GM19025 (cell line): Measurements from ENCODE around the gene CES2.

Source experiments
- ATAC-seq: cut with Tn5 transposase; IDR thresholded peaks from one replicate; pipeline ENCODE4 v1.9.1; 2021; ENCODE audit warnings: mild to moderate bottlenecking, low read depth, moderate library complexity; ENCODE audit not compliant: unreplicated experiment

The CES2 gene

DNA sequence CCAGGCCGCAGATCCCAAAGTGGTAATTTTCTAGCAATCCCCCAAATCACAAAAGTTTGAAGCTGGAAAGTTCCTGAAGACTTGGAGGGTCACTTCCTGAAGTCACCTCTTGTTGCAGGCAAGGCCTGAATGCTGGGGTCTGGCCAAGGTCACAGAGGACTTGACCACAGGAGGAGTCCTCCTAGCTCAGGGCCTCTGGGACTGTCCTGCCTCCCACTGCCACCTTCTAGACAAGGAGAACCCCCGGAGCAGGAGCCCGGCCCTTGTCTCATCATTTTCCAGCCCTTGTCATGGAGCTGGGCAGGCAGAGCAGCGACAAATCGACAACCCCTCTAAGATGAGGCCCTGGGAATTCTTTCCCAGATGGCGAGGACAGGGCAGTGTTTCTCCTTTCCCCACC, 17.0 kb upstream of the CES2 start:
- no peak for ATAC-seq

DNA sequence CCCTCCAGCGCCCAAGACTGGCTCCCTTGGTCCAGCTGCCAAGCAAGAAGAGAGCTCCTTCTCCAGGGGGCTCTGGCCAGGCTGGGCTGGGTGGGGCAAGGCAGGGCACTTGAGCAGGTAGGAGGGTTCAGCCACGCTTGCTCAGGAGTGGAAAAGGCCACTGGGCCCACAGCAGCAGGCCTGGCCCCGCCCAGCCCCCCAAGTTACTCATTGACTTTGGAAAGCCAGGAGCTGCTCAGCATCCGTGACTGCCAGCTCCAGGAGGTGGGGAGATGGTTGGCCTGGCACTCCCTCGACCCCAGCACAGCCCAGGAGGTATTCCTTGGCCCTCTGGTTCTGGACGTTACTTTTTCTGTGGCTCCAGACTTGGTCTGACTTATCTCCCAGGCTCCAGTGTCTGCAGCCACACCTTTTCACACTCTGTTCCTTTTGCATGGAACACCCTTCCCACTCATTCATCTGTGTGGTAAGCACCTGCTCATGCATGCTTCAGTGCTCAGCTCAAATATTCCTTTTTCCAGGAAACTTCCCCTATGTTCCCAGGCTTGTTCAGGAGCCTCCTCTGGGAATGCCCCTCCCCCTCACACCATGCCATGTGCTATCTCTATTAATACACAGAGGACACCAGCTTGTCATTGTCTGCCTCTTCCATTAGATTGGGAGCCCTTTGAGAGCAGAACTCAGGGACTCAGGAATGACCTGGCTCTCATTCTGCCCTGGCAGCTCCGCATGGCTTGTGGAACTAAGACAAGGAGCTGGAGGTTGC, 16.3 kb upstream of the CES2 start, which contains the start of gene CDH16:
CDH16 (minus strand) TSS at position 83 of the 766 bp plus-strand sequence. CDS start 820 bp downstream, outside the sequence.
- ATAC-seq, result no peak

DNA sequence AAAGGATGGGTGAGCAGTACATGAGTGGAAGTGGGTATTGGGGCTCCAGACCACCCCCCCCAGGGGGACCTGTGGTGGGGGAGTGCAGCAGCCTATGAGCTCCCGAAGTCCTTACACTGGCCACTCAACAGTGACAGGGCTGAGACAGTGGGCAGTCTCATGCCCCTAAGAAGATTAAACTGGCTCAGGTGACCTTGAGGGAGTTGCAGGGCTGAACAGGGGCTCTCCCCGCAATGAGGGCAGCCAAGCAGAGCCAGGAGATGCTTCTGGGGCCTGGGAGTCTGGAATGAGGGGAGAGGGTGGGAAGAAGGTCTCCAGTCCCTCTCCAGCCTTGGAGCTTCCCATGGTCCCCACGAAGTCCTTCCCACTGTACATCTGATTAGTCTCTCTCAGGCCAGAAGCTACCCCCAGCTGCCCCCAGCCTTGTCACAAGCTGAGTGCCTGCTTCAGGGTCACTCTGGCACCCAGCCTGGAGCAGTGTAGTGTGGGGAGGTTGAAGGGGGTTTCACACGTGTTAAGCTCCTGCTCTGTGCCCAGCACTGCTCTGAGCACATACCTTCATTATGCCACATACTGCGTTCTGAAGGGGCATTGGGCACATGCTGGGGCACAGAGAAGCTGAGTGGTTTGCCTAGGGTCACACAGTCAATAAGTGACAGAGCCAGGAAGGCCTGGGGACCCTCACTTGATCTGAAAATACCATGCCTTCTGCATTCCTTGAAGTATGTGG, 15.6 kb upstream of the CES2 start:
- ATAC-seq, result no peak

DNA sequence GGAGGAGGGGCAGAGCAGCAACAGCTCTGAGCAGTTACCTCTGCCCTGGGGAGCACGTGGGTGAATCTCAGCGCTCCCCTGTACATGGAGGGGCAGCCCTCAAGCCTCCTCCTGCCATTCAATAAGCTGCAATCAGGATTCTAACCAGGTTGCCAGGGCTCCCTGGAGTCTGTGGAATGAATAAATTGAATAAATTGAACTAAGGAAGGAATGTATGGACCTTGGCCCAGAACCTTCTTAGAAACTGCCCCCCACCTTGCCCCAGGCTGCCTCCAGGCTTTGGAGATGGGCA, 15.1 kb upstream of the CES2 start:
- no peak for ATAC-seq

DNA sequence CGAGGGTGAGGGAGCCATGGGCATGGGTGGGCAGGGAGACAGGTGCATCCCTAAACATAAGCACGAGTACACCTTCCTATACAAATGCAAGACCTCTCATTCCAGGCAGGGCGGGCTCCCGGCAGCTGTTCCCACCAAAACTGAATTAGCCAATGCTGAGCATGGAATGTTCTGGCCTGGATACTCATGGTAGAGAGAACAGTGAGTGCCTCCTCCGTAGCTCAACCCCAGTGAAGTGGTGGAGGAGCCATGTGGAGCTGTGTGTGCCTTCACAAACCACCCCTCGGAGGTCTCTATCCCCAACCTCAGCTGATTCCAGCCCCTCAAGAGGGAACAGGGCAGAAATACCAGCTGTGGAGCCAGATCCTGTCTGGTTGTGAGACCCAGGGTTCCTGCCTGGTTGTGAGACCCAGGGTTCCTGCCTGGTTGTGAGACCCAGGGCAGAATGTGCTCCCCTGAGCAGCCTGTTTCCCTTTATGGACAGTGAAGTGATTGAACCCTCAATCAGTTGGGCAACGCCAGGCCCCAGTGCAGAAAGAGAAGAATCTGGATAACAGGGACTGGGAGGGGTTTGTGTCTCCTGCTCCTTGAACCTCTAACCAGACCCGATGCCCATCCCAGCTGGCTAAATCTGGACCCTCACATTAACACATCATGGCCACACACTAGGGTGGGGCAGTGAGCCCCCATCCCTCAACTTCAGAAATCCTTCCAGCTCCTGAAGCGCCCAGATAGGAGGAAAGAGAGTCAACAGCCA, 14.2 kb upstream of the CES2 start:
- ATAC-seq, result no peak

DNA sequence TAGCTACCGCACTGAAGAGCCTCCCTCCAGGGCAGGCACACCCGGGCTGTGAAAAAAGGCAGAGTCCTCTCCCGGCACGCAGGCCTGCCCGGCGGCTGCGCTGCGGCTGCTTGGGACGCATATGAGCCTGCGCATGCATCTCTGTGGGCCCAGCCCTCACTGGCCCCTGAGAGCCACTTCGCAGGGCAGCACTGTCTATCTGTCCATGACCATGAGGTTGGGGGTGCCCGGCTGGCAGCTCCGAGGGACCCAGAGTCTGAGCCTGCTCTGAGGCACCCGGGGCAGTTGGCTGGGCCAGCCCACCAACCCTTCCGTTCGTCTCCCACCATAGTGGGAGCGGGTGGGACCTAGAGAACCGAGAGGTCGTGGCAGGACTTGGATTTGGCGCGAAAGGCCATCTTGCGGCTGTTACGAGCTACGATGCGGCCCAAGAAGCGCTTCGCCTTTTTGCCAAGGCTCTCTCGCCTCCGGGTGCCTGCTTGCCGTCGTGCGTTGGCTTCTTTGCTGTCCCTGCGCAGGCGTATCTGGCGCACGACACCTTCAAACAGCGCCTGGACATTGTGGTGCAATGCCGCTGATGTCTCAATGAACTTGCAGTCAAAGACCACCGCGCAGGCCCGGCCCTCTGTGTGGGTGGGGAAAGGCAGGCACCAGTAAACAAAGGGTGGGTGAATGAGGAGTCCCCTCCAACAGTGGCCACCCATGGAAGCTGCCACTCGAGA, 13.4 kb upstream of the CES2 start:
- ATAC-seq, result no peak

DNA sequence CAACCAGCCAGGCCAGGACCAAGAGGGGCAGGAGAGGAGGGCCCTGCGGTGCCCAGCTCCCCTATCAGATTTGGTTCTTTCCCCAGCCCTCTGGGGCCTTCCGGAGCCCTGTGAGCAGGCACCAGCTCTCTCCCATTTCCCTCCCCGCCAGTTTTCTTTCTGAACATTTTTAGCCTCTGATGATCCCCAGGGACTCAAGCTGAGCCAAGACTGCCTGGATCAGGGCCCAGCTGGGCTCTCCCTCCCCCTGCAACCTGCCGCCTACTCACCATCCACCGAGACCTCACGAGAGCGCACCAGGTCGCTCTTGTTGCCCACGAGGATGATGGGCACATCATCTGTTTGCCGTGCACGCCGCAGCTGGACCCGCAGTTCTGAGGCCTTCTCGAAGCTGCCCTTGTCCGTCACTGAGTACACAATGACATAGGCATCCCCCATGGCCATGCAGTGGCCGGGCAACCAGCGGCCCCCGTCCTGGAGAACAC, 12.0 kb upstream of the CES2 start:
- ATAC-seq, result no peak

DNA sequence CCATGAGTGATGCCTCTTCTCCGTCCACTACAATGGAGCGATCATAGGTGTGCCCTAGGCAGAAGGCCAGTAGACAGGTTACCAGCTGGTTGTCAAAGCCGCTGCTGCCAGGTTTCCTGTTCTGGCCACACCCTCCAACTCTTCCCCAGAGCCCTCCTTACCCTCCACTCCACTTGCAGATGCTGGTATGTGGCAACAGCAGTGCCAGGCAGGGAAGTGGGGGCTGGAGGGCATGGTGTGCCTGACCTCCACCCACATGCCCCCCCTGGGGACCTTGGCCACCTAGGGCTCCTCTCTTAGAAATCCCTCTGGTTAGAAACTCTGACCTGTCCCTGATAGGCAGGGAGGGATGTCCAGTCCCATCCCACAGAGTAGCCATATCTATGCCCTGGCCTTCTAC, 11.4 kb upstream of the CES2 start:
- no peak for ATAC-seq

DNA sequence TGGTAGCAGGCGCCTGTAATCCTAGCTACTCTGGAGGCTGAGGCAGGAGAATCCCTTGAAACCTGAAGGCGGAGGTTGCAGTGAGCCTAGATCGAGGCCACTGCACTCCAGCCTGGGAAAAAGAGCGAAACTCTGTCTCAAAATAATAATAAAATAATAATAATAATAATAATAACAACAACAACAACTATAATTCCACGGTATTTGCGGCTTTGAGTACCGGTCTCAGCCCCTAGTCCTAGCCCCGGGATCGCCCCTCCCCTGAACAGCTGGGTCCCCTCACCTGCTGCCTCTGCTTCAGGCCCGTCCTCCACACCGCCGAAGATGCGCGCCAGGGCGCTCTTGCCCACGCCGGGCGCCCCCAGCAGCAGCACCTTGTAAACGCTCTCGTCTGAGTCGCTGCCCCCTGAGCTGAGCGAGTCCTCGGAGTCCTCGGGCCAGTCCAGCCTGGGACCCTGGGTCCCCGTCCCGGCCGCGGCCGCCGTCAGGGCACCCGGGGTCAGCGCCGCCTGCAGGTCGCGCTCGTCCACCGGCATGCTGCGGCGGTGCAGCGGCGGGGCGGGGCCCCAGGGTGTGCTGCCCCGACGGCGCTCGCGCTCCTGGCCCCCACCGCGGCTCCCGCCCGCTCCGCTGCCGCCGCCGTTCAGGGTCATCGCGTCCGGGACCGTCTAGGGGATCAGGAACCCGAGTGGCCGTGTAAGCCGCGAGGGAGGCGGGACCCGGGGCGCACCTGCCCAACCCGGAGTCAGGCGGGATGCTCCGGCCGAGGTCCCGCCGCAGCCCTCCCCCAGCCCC, 10.6 kb upstream of the CES2 start:
- peak; percentile 42 for ATAC-seq

DNA sequence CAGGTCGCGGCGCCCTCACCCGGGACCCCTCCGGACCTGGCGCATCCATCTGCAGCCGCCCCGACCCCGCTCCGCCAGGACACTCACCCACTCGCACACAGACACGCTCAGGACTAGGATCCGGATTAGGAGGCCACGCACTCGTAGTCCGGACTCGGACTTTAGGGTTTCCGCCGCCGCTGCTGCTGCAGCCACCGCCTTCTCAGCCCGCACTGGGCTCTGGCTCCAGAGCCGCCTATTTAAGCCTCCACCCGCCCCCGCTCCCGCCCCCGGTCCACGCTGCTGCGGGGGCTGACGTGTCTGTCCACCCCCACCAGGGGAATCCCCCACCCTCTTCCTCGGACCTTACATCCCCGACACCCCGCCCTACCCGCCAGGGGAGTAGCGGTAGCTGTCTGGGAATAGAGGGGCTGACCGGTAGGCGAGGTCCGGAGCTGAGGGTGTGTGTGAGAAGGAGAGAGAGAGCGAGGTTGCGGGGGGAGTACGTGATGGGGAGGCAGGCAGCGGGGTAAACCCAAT, 9.9 kb upstream of the CES2 start, which contains the start of gene RRAD:
RRAD (minus strand) TSS at position 214 of the 519 bp plus-strand sequence. CDS start 356 bp downstream, outside the sequence.
- ATAC-seq, result peak; percentile 19

DNA sequence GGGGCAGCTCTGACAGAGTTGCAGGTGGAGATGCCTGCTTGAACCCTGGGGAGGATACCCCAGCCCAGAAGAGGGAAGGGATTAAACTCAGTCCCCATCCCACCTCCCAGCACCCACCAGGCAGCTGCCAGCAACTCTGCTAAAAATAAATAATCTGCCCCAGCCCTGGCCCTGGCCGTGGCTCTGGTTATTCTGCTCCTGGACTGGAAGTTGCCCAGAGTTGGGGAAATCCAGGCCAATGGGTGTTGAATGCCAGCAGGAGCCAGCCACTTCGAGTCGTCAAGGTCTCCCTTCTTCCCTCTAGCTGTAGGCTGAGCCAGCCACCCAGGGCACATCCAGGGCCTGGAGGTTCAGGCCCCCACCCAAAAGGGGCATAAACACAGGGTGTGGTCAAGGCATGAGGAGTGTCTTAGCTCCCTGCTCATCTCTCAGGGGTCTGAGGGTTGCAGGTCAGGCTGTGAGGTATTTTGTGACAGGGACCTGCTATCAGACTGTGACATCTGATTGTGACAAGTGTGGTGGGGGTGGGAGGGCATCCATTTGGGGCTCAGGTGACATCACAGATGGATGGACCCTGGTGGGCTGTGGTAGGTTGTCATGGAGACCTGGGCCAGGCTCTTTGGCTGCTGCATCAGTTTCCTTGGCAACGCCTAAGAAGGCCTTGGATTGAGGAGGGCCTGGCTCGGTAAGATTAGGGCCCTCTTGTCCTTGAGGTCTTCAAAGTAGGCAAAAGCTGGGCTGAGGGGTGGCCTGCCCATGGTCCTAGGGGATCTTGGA, 9.0 kb upstream of the CES2 start:
- ATAC-seq, result no peak

DNA sequence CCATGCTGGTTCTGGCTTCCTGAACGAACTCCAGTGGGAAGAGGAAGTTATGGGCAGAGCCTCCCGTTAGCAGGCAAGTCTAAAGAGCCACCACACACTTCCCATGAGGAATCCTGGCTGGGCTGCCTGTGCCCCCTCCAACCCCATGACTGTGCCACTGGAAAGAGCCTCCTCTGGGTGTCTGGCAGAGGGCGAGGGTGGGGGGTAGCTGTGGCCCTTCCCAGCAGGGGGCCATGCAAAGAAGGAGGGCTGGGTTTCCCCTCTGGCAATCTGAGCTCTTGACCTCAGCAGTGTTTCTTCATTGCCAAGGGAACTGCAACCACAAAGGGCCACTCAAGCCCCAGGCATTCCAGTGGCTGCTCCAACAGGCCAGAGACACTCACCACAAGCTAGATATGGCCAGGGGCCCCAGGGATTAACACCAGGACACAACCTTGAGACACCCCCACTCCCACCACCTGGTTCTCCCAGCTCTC, 8.3 kb upstream of the CES2 start:
- no peak for ATAC-seq

DNA sequence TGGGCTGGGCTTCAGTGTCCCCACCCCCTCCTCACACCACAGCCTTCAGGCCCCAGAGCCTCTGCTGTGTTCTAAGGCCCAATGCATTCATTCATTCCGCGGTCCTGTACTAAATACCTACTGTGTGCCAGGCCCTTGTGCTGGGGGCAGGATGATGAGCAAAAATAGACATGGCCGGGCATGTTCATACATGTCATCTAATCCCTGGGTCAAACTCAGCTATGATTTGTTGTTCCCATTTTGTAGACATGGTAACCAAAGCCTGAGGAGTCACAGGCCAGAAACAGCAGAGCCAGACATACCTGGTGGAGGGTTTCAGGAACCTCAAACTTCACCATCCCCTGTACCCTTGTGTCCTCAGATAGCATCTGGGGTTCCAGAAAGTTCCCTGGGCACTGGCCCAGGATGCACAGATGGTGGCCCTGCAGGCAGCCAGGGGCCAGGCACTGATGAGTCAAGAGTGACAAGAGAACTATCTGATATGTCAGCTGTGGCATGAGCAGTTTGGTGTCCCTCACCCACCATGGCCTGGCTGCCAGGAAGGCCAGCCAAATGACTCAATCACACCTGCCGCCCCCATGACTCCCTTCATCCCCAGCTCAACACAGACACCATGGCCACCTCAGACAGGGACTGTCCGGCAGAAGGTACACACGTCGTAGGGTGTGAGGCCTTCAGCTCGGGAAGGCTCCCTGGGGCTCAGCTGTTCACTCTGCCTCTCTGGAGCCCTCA, 7.2 kb upstream of the CES2 start:
- no peak for ATAC-seq

DNA sequence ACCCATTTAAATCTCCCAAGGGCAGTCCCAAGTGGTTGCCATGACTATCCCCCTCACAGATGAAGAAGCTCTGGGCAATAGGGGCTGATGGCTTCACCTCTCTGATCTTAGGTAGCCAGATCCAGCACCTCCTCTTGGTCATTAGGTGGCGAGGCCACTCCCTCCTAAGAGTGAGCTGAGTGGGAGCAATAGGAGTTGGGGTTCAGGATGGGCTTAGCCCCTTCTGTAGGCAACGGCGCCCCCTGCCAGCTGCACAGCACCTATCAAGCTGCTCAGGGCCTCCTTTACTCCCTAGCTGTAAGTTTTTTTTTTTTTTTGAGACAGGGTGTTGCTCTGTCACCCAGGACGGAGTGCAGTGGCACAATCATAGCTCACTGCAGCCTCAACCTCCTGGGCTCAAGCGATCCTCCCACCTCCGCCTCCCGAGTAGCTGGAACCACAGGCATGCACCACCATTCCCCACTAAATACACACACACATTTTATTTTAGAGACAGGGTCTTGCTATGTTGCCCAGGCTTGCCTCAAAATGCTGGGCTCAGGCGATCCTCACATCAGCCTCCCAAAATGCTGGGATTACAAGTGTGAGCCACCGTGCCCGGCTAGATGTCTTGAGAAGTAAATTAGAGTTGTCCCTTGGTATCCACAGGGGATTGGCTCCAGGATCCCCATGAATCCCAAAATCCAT, 6.5 kb upstream of the CES2 start:
- ATAC-seq, result no peak

DNA sequence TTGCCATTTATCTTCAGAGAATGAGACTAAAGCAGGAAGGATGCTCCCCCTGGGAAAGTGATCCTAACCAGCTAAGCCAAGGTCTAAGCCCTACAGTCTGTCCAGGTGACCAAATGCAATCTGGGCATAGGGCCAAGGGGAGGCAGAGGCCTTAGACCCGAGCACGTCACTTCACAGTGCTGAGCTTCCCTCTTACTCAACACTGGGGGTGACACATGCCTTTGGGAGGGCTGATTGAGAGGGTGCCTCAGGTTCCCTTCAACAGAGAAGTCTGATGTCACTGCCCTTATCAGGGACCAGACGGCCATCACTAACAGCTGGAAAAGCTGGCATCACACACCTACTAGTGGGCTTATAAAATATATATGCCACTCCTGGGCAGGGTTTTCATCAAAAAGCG, 5.1 kb upstream of the CES2 start:
- ATAC-seq, result no peak

DNA sequence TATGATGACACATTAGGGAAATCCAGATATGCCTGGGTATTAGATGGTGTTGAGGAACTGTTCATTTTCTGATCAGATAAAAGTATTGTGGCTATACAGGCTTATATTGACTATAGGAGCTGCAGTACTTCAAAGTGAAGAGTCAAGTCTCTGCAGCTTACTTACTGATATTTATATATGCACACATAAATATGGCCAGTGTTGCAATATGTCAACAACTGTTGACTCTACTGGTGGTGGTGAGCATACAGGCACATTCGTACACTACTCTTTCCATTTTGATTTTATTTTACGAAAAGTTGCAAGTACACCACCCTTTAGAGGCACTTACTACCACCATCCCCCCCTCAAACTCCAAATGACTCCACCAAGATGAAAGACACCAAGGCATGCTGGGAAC, 3.7 kb upstream of the CES2 start:
- no peak for ATAC-seq

DNA sequence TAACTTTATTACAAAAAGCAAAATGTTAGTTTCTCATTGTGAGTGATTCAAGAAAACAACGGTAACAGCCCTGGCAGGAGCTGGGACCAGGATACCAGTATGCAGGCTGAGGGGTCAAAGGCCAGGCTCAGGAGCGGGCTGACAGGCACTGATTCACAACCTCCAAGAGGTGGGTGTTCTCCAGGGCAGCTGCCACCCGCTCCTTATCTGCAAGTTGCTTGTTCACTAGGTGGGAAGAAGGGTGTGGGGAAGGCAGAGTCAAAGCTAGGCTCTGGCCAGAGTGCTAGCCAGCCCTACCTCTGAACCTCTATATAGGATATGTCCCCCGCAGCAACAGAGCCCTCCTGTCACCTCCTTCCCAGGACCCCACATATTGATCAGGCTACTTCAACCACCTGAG, 3.2 kb upstream of the CES2 start:
- ATAC-seq, result no peak

DNA sequence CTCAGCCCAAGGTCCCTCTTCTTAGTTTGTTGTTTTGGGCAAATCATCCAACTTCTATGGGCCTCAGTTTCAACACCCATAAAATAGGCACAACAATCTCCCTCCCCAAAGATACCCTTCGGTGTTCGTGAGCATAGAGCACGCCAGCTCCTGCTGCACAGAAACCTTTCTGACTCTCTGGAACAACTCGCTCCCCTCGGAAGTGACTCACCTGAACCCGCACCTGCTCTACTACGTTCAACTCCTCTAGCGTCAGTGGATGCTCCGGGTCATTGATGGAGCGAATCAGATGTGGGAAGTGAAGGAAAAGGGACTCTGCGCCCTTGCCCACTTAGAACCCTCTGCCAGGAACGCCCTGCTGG, 1.6 kb upstream of the CES2 start:
- ATAC-seq, result peak; percentile 14
